Brain microvascular endothelial cell (primary cell): ENCODE results near the gene GGPS1.

ENCODE experiments used
- DNase-seq: peaks from one replicate; pipeline ENCODE4 v3.0.0-alpha.2; 2020
- H3K27ac ChIP-seq: fragments of 250-450 bp; sonication (Bioruptor Pico); 2 replicates; pipeline ENCODE4 v1.5.1; 2020; ENCODE audit warnings: mild to moderate bottlenecking, moderate library complexity
- H3K27me3 ChIP-seq: fragments of 250-450 bp; sonication (Bioruptor Pico); replicated peaks from 2 replicates; pipeline ENCODE4 v1.5.1; 2020; ENCODE audit warnings: mild to moderate bottlenecking
- H3K36me3 ChIP-seq: fragments of 250-450 bp; sonication (Bioruptor Pico); replicated peaks from 2 replicates; pipeline ENCODE4 v1.5.1; 2020; ENCODE audit warnings: mild to moderate bottlenecking
- H3K4me3 ChIP-seq: 2 replicates; pipeline ENCODE4 v1.5.1; 2011; ENCODE audit warnings: low read depth, mild to moderate bottlenecking, control low read depth, low read length, moderate library complexity
- CTCF ChIP-seq: IDR thresholded peaks from 2 replicates; pipeline ENCODE4 v1.5.1; 2011; ENCODE audit warnings: low read depth, mild to moderate bottlenecking, moderate library complexity, low read length, control low read depth, inconsistent platforms; ENCODE audit errors: missing control alignments
- in situ Hi-C: cut with HindIII; loops from 2 replicates; pipeline ENCODE4 v1.10.0; 2017; ENCODE audit warnings: low sequenced_read_pairs, low pct_ligation_motif_present

GGPS1 gene

DNA sequence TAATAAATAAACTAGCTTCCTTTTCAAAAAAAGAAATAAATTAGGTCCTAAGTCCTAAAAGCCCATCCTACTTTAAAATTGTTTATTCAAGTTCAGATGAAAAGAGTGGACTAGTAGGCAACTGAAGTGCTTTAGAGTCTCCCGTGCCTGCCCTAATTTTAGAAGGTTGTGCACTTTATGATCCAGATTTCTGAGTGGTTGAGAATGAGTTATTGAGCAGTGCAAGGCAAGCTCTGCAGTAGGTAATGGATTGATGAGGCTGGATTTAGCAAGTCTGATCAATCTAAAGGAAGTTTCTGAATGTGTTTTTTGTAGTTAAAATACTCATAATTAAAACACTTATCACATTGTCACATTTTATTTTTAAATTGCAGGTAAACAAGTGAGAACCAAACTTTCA lies 13.0 kb downstream of the GGPS1 start:
- no peak for TF ChIP-seq CTCF
- no peak overlapping the region for H3K27ac ChIP-seq
- no peaks in the 10 kb centered on the region for H3K27me3 ChIP-seq
- H3K4me3 ChIP-seq = no peak overlapping the region
- in situ Hi-C loops = no loop called here
- H3K36me3 ChIP-seq = peaks cover 7% of the 10 kb centered on the region
- DNase-seq = no peak

DNA sequence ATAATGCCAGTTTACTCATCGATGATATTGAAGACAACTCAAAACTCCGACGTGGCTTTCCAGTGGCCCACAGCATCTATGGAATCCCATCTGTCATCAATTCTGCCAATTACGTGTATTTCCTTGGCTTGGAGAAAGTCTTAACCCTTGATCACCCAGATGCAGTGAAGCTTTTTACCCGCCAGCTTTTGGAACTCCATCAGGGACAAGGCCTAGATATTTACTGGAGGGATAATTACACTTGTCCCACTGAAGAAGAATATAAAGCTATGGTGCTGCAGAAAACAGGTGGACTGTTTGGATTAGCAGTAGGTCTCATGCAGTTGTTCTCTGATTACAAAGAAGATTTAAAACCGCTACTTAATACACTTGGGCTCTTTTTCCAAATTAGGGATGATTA lies 13.7 kb downstream of the GGPS1 start:
- Histone ChIP-seq H3K36me3 (peaks cover 7% of the 10 kb centered on the region), H3K4me3 (no peak overlapping the region), H3K27me3 (no peaks in the 10 kb centered on the region), H3K27ac (no peak overlapping the region)
- in situ Hi-C loops = no loop called here
- DNase-seq = no peak
- TF ChIP-seq CTCF = no peak

DNA sequence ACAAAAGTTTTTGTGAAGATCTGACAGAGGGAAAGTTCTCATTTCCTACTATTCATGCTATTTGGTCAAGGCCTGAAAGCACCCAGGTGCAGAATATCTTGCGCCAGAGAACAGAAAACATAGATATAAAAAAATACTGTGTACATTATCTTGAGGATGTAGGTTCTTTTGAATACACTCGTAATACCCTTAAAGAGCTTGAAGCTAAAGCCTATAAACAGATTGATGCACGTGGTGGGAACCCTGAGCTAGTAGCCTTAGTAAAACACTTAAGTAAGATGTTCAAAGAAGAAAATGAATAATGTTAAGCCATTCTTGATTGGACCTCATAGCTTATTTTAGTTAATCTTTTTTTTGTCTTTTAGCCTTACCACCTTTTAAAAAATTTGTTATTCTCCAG lies 14.1 kb downstream of the GGPS1 start:
- H3K4me3 ChIP-seq = no peak overlapping the region
- in situ Hi-C loops = no loop called here
- no peaks in the 10 kb centered on the region for H3K27me3 ChIP-seq
- no peak for TF ChIP-seq CTCF
- no peak for DNase-seq
- H3K36me3 ChIP-seq = peaks cover 7% of the 10 kb centered on the region
- H3K27ac ChIP-seq = no peak overlapping the region

- no peak for DNase-seq
- no peak overlapping the region for H3K4me3 ChIP-seq
- peaks cover 7% of the 10 kb centered on the region for H3K36me3 ChIP-seq
- H3K27me3 ChIP-seq = no peaks in the 10 kb centered on the region
- TF ChIP-seq CTCF = no peak
- in situ Hi-C loops = no loop called here
- no peak overlapping the region for H3K27ac ChIP-seq
These were observed 15.4 kb downstream of the GGPS1 start for GRCh38 chr1:235343726-235344125.

DNA sequence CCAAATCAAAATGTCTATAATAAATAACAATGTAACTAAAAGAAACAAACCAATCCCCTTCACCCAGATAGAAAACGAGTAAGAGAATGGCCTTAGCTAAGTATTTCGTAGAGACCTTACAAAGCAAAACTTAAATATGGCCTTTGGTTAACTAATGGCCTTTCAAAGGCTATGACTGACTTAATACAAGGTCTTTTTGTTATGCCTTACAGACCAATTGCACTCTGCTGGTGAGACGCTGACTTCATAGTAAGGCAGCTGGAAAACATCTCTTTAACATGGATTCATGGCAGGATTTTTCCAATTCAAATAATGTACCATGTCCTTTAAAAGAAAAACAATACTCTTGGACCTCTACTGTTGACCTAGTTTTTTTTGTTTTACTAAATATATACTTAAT lies 23.1 kb downstream of the GGPS1 start:
- Histone ChIP-seq H3K4me3 (no peak overlapping the region), H3K27me3 (no peaks in the 10 kb centered on the region), H3K27ac (no peak overlapping the region), H3K36me3 (no peaks in the 10 kb centered on the region)
- no peak for TF ChIP-seq CTCF
- in situ Hi-C loops = no loop called here
- no peak for DNase-seq

- Histone ChIP-seq H3K4me3 (no peak overlapping the region), H3K27me3 (no peaks in the 10 kb centered on the region), H3K36me3 (no peaks in the 10 kb centered on the region), H3K27ac (no peak overlapping the region)
- no peak for DNase-seq
- TF ChIP-seq CTCF = no peak
- in situ Hi-C loops = no loop called here
These were observed 23.5 kb downstream of the GGPS1 start for GRCh38 chr1:235351898-235352297.
